CD14-positive monocyte (primary cell): ENCODE measurements around the gene PMPCA. TPM values are rescaled to one million over a fixed set of nuclear protein-coding genes. Genes with fewer than 3 reads are reported as not detected.
A peak's percentile ranks its signal among the peaks of the same experiment; 100 is the strongest.

Source experiments
- DNase-seq, 3 donors: peaks; one replicate each; pipeline ENCODE4 v3.0.0-alpha.2; 2011 to 2022
- H2AFZ ChIP-seq: 2 replicates; pipeline ENCODE4 v1.6.0; 2012; ENCODE audit warnings: mild to moderate bottlenecking, low read depth, low read length, inconsistent platforms; ENCODE audit not compliant: insufficient read depth, poor library complexity, severe bottlenecking
- H3K27ac ChIP-seq, 2 donors: 1 replicate in 1 of 2; 2 replicates in 1 of 2; pipeline ENCODE4 v1.5.1; 2012 to 2013; ENCODE audit warnings: low read length in 2 of 2, control low read depth in 1 of 2, inconsistent platforms in 1 of 2, low read depth in 1 of 2, mild to moderate bottlenecking in 1 of 2
- H3K27me3 ChIP-seq, 2 donors: one replicate each; pipeline versions ENCODE4 v1.6.0 to v1.6.1; 2011 to 2013; ENCODE audit warnings: low read length in 2 of 2; ENCODE audit not compliant: control insufficient read depth in 2 of 2, insufficient read depth in 2 of 2
- H3K36me3 ChIP-seq, 2 donors: replicated peaks in 1 of 2; 1 replicate in 1 of 2; 2 replicates in 1 of 2; pipeline versions ENCODE4 v1.5.1 to v1.6.1; 2012 to 2013; ENCODE audit warnings: low read length in 2 of 2, control low read depth in 1 of 2, inconsistent platforms in 1 of 2, mild to moderate bottlenecking in 1 of 2; ENCODE audit not compliant: insufficient read depth in 2 of 2, control insufficient read depth in 1 of 2
- H3K4me1 ChIP-seq, 2 donors: 1 replicate in 1 of 2; 2 replicates in 1 of 2; pipeline versions ENCODE4 v1.5.1 to v1.6.1; 2012 to 2013; ENCODE audit warnings: low read length in 2 of 2, control low read depth in 1 of 2, inconsistent platforms in 1 of 2, mild to moderate bottlenecking in 1 of 2, moderate library complexity in 1 of 2; ENCODE audit not compliant: insufficient read depth in 2 of 2, control insufficient read depth in 1 of 2
- H3K4me2 ChIP-seq: replicated peaks from 2 replicates; pipeline ENCODE3; 2012; ENCODE audit warnings: low read length, moderate library complexity, mild to moderate bottlenecking; ENCODE audit not compliant: poor library complexity, severe bottlenecking; ENCODE audit errors: extremely low read depth
- H3K4me3 ChIP-seq, 3 experiments: fragments of 200-600 bp in 1 of 3; sonication (generic) in 1 of 3; replicated peaks in 1 of 3; 1 replicate in 2 of 3; 2 replicates in 1 of 3; pipeline ENCODE4 v1.5.1; 2011 to 2013; ENCODE audit warnings: low read length in 3 of 3, mild to moderate bottlenecking in 3 of 3, control low read depth in 2 of 3, low read depth in 2 of 3, inconsistent platforms in 1 of 3, moderate library complexity in 1 of 3
- H3K79me2 ChIP-seq: 2 replicates; pipeline ENCODE4 v1.6.0; 2012; ENCODE audit warnings: mild to moderate bottlenecking, control low read depth, inconsistent platforms, low read length, moderate library complexity; ENCODE audit not compliant: insufficient read depth
- H3K9ac ChIP-seq: 2 replicates; pipeline ENCODE4 v1.6.0; 2017; ENCODE audit warnings: low read length, mild to moderate bottlenecking; ENCODE audit not compliant: insufficient read depth, poor library complexity, severe bottlenecking
- H3K9me3 ChIP-seq, 2 donors: replicated peaks in 1 of 2; 1 replicate in 1 of 2; 2 replicates in 1 of 2; pipeline versions ENCODE4 v1.5.1 to v1.6.1; 2012 to 2013; ENCODE audit warnings: low read length in 2 of 2, control low read depth in 1 of 2; ENCODE audit not compliant: control insufficient read depth in 1 of 2, insufficient read depth in 1 of 2
- H4K20me1 ChIP-seq: 2 replicates; pipeline ENCODE4 v1.6.0; 2012; ENCODE audit warnings: mild to moderate bottlenecking, low read length, control low read depth, moderate library complexity; ENCODE audit not compliant: insufficient read depth
- H3K27ac Mint-ChIP-seq, 7 donors: one replicate each; pipeline ENCODE4 v1.8.0; 2020; ENCODE audit warnings: mild to moderate bottlenecking in 7 of 7, mixed read lengths in 7 of 7, moderate library complexity in 6 of 7, inconsistent platforms in 2 of 7
- H3K27me3 Mint-ChIP-seq, 3 donors: one replicate each; pipeline ENCODE4 v1.8.0; 2021 to 2022; ENCODE audit warnings: low read depth in 3 of 3, mild to moderate bottlenecking in 3 of 3, mixed read lengths in 3 of 3, moderate library complexity in 3 of 3, inconsistent platforms in 1 of 3
- H3K36me3 Mint-ChIP-seq, 2 donors: one replicate each; pipeline ENCODE4 v1.8.0; 2020; ENCODE audit warnings: mixed read lengths in 2 of 2, inconsistent platforms in 1 of 2, mild to moderate bottlenecking in 1 of 2
- H3K4me1 Mint-ChIP-seq: one replicate; pipeline ENCODE4 v1.8.0; 2020; ENCODE audit warnings: mild to moderate bottlenecking, mixed read lengths
- H3K4me3 Mint-ChIP-seq, 2 donors: one replicate each; pipeline ENCODE4 v1.8.0; 2020; ENCODE audit warnings: mild to moderate bottlenecking in 2 of 2, mixed read lengths in 2 of 2, moderate library complexity in 1 of 2
- H3K9me3 Mint-ChIP-seq, 7 donors: one replicate each; pipeline ENCODE4 v1.8.0; 2020 to 2022; ENCODE audit warnings: mixed read lengths in 7 of 7, mild to moderate bottlenecking in 6 of 7, moderate library complexity in 6 of 7, inconsistent platforms in 2 of 7
- WGBS: methylation state at CpG from one replicate; pipeline ENCODE4 v1.1.5; 2013; ENCODE audit warnings: missing lambda C conversion rate; ENCODE audit not compliant: insufficient coverage; 5-methylcytosine and 5-hydroxymethylcytosine counted together
- intact Hi-C, 2 donors: fragments of 100-400 bp; cut with micrococcal nuclease; formaldehyde crosslinking; loops; one replicate each; pipeline versions ENCODE4 v1.15.0 to v1.15.1; 2023
- polyA plus RNA-seq, 3 donors: library from polyadenylated mRNA; depleted of rRNA in 1 of 3; unstranded in 2 of 3; stranded (reverse) in 1 of 3; fragments of 300-500 nt in 2 of 3; fragments of >200 nt in 1 of 3; fragmentation: Illumina TruSeq in 2 of 3; gene quantifications; 1 replicate in 2 of 3; 2 replicates in 1 of 3; pipeline ENCODE4 v1.2.3, GENCODE V29; 2012 to 2021
- TF ChIP-seq, protein P1 (sequence below): fragments of 200-600 bp; IDR thresholded peaks from one replicate; pipeline ENCODE4 v1.8.0; 2022; ENCODE audit warnings: antibody characterized with exemption, mild to moderate bottlenecking

PMPCA gene
- polyA plus RNA-seq, 3 donors, result 23.1 to 58.8 (median 24.9) TPM

DNA sequence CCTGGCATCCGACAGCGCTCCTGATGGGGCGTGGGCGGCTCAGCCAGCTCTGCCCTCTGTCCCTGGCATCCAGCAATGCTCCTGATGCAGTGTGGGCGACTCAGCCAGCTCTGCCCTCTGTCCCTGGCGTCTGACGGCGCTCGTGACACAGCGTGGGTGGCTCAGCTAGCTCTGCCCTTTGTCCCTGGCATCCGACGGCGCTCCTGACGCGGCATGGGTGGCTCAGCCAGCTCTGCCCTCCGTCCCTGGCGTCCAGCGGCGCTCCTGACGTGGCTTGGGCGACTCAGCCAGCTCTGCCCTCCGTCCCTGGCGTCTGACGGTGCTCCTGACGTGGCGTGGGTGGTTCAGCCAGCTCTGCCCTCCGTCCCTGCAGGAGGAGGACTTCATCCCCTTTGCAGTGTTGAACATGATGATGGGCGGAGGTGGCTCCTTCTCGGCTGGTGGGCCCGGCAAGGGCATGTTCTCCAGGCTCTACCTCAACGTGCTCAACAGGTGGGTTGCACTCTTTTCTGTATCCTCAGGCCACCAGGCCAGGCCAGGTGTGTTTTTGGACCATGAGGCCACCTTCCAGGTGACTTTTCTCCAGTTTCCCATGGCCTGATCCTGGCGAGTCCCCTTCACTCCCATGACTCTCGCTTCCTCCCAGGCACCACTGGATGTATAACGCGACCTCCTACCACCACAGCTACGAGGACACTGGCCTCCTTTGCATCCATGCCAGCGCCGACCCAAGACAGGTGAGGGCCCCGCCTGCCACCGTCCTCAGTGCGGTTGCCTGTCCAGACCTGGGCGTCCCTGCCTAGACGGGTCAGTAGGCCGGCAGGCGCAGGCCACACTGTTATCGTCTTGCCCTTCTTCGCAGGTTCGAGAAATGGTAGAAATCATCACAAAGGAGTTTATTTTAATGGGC, 8.0 kb downstream of the PMPCA start:
- Histone ChIP-seq H3K79me2 (peaks cover 4% of the 10 kb centered on the region), H3K27me3 (no peaks in the 10 kb centered on the region), H3K27ac (no peak overlapping the region), H3K4me2 (no peak overlapping the region), H3K9me3 (no peaks in the 10 kb centered on the region), H3K4me1 (no peaks in the 10 kb centered on the region), H3K36me3 (peaks cover 86 to 100% of the 10 kb centered on the region in 2 donors), H4K20me1 (no peaks in the 10 kb centered on the region), H3K4me3 (no peak overlapping the region), H2AFZ (no peak overlapping the region), H3K9ac (no peak overlapping the region)
- H3K27ac Mint-ChIP-seq, result no peak overlapping the region
- TF ChIP-seq, protein P1, sequence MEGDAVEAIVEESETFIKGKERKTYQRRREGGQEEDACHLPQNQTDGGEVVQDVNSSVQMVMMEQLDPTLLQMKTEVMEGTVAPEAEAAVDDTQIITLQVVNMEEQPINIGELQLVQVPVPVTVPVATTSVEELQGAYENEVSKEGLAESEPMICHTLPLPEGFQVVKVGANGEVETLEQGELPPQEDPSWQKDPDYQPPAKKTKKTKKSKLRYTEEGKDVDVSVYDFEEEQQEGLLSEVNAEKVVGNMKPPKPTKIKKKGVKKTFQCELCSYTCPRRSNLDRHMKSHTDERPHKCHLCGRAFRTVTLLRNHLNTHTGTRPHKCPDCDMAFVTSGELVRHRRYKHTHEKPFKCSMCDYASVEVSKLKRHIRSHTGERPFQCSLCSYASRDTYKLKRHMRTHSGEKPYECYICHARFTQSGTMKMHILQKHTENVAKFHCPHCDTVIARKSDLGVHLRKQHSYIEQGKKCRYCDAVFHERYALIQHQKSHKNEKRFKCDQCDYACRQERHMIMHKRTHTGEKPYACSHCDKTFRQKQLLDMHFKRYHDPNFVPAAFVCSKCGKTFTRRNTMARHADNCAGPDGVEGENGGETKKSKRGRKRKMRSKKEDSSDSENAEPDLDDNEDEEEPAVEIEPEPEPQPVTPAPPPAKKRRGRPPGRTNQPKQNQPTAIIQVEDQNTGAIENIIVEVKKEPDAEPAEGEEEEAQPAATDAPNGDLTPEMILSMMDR, result no peak
- no peak overlapping the region for H3K4me3 Mint-ChIP-seq
- no peak for DNase-seq
- intact Hi-C loops, result no loop called here
- H3K27me3 Mint-ChIP-seq, result no peaks in the 10 kb centered on the region
- 98% methylated on average over 46 of the region's 48 CpGs for WGBS
- H3K36me3 Mint-ChIP-seq, result peaks cover 78 to 98% of the 10 kb centered on the region in 2 donors
- H3K4me1 Mint-ChIP-seq, result no peaks in the 10 kb centered on the region
- H3K9me3 Mint-ChIP-seq, result peaks cover 0 to 1% (median 0%) of the 10 kb centered on the region in 7 donors

DNA sequence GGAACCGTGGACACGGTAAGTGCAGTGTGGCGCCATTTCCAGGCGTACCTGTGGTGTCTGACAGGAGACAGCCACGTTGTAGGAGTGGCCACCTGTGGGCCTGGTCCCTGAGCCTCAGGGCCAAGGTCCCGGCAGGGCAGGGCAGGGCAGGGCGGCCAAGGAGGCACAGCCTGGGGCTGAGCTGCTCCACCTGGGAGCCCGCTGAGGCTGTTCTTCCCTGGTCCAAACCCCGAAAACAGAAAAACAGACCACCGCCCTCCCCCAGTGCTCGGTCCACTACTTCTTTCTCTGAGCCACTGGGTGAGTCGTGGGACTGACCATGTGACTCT, 8.6 kb downstream of the PMPCA start:
- H3K27ac ChIP-seq, result no peak overlapping the region
- H3K4me1 ChIP-seq, result no peaks in the 10 kb centered on the region
- Mint-ChIP-seq H3K36me3 (peaks cover 77 to 98% of the 10 kb centered on the region in 2 donors), H3K9me3 (peaks cover 0 to 1% (median 0%) of the 10 kb centered on the region in 7 donors), H3K4me1 (no peaks in the 10 kb centered on the region), H3K27ac (peak overlapping the region in 1 of 7 donors; percentile 65), H3K27me3 (no peaks in the 10 kb centered on the region), H3K4me3 (no peak overlapping the region)
- H3K36me3 ChIP-seq, result peaks cover 86 to 100% of the 10 kb centered on the region in 2 donors
- 96% methylated on average over 10 of the region's 12 CpGs for WGBS
- H3K9me3 ChIP-seq, result no peaks in the 10 kb centered on the region
- H4K20me1 ChIP-seq, result no peaks in the 10 kb centered on the region
- H3K27me3 ChIP-seq, result no peaks in the 10 kb centered on the region
- TF ChIP-seq, protein P1, result no peak
- intact Hi-C loops, result no loop called here
- H3K79me2 ChIP-seq, result no peaks in the 10 kb centered on the region
- DNase-seq, result no peak
- H3K9ac ChIP-seq, result no peak overlapping the region
- H3K4me2 ChIP-seq, result no peak overlapping the region
- no peak overlapping the region for H3K4me3 ChIP-seq
- H2AFZ ChIP-seq, result no peak overlapping the region
